Gastrocnemius medialis (tissue), 4 donors: Measurements from ENCODE around the gene P2RX2.

ENCODE experiments used
- POLR2A ChIP-seq, 2 donors: fragments of 450-650 bp; IDR thresholded peaks; one replicate each; pipeline ENCODE4 v1.6.1; 2017; ENCODE audit warnings: antibody characterized with exemption in 2 of 2, mild to moderate bottlenecking in 2 of 2, moderate library complexity in 2 of 2
- TF ChIP-seq, protein P1 (sequence below), 5 experiments: fragments of 450-650 bp in 3 of 5; fragments of 200-600 bp in 2 of 5; sonication (generic) in 2 of 5; IDR thresholded peaks in 4 of 5; conservative IDR thresholded peaks in 1 of 5; 1 replicate in 4 of 5; 2 replicates in 1 of 5; pipeline ENCODE4 v1.5.1; 2016 to 2019; ENCODE audit warnings: antibody characterized with exemption in 5 of 5, mild to moderate bottlenecking in 3 of 5, moderate library complexity in 3 of 5

GRCh38 chr12:132578118-132578517 is 40.5 kb upstream of the P2RX2 start:
- TF ChIP-seq, protein P1, sequence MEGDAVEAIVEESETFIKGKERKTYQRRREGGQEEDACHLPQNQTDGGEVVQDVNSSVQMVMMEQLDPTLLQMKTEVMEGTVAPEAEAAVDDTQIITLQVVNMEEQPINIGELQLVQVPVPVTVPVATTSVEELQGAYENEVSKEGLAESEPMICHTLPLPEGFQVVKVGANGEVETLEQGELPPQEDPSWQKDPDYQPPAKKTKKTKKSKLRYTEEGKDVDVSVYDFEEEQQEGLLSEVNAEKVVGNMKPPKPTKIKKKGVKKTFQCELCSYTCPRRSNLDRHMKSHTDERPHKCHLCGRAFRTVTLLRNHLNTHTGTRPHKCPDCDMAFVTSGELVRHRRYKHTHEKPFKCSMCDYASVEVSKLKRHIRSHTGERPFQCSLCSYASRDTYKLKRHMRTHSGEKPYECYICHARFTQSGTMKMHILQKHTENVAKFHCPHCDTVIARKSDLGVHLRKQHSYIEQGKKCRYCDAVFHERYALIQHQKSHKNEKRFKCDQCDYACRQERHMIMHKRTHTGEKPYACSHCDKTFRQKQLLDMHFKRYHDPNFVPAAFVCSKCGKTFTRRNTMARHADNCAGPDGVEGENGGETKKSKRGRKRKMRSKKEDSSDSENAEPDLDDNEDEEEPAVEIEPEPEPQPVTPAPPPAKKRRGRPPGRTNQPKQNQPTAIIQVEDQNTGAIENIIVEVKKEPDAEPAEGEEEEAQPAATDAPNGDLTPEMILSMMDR (IDR thresholded peaks at IDR 0.05 in 4 of 5, conservative IDR thresholded peaks at IDR 0.05 in 1 of 5): no peak
- TF ChIP-seq POLR2A (IDR thresholded peaks at IDR 0.05): no peak
